Measurements from ENCODE around the gene VAV2. TPM values are rescaled to one million over a fixed set of nuclear protein-coding genes. Genes with fewer than 3 reads are reported as not detected.

The VAV2 gene
- total and polyA plus RNA-seq, 2 of the 4 experiments (the other 2 are of a cell fraction), result 10.8 to 13.4 TPM

GRCh38 chr9:133842721-133843227 is 149.3 kb downstream of the VAV2 start:
- Histone ChIP-seq H3K9ac (ENCODE audit: low read depth, low read length) (no peak overlapping the region), H3K23ac (ENCODE audit: low read depth, low read length) (no peak overlapping the region), H2BK20ac (ENCODE audit: low read depth, low read length) (no peak overlapping the region), H3K4me2 (ENCODE audit: low read depth, low read length) (no peak overlapping the region), H4K91ac (ENCODE audit: insufficient read depth, low read depth, low read length) (no peak overlapping the region), H3K4me3 (ENCODE audit: insufficient read depth, low read depth, low read length) (no peak overlapping the region), H3K27me3 (ENCODE audit: control insufficient read depth, insufficient read depth, low read length) (no peaks in the 10 kb centered on the region), H3K79me1 (ENCODE audit: low read depth in 1 of 2, low read length in 2 of 2) (peaks cover 21 to 78% of the 10 kb centered on the region in 2 experiments), H3K36me3 (ENCODE audit: control insufficient read depth, insufficient read depth, low read length) (no peaks in the 10 kb centered on the region), H3K9me3 (ENCODE audit: control insufficient read depth, insufficient read depth, low read length) (no peaks in the 10 kb centered on the region), H2AFZ (replicated peaks; ENCODE audit: low read length, poor library complexity) (no peak overlapping the region), H2BK5ac (ENCODE audit: low read depth, low read length, poor library complexity, severe bottlenecking) (no peak overlapping the region), H2BK15ac (ENCODE audit: low read depth, low read length) (no peak overlapping the region), H3K9me1 (ENCODE audit: insufficient read depth, low read length) (peaks cover 3% of the 10 kb centered on the region; the same call in 1 of the 2 replicates), H3K18ac (ENCODE audit: low read depth, low read length) (no peak overlapping the region), H3K14ac (replicated peaks; ENCODE audit: low read depth, low read length) (no peak overlapping the region), H2AK5ac (ENCODE audit: low read depth, low read length) (no peak overlapping the region), H4K5ac (ENCODE audit: low read depth, low read length) (no peak overlapping the region), H3K4me1 (ENCODE audit: control insufficient read depth, insufficient read depth, low read length) (peaks cover 6% of the 10 kb centered on the region), H3K4ac (ENCODE audit: low read depth, low read length) (no peak overlapping the region), H4K20me1 (ENCODE audit: insufficient read depth, low read length) (peaks cover 29% of the 10 kb centered on the region), H4K8ac (ENCODE audit: low read depth in 2 of 2, low read length in 2 of 2) (no peak overlapping the region), H3K27ac (ENCODE audit: insufficient read depth, low read length) (no peak overlapping the region), H2BK120ac (ENCODE audit: low read depth, low read length) (no peak overlapping the region), H3K56ac (ENCODE audit: extremely low read depth, insufficient read depth, low read length) (no peak overlapping the region), H2AK9ac (replicated peaks; ENCODE audit: low read depth, low read length, poor library complexity) (no peak overlapping the region)
- dilution Hi-C loops (cut with HindIII; ENCODE audit: low sequenced_read_pairs, unreplicated experiment), result no loop called here
- intact Hi-C loops (cut with micrococcal nuclease), result no loop called here
- in situ Hi-C loops (cut with MboI; ENCODE audit: low sequenced_read_pairs), result no loop called here
- TF ChIP-seq POLR2A (IDR thresholded peaks at IDR 0.05; ENCODE audit: low read depth, low read length) (no peak), SMC3 (IDR thresholded peaks at IDR 0.05; ENCODE audit: low read depth, low read length) (no peak), CTCF (conservative IDR thresholded peaks at IDR 0.05; ENCODE audit: low read depth, low read length) (no peak), CEBPB (IDR thresholded peaks at IDR 0.05; ENCODE audit: low read depth, low read length) (no peak), FOS (IDR thresholded peaks at IDR 0.05; ENCODE audit: low read depth, low read length) (no peak), ELK1 (IDR thresholded peaks at IDR 0.05; ENCODE audit: borderline replicate concordance, low read depth, low read length) (no peak), RCOR1 (IDR thresholded peaks at IDR 0.05; ENCODE audit: insufficient replicate concordance, low read length) (no peak), CHD1 (IDR thresholded peaks at IDR 0.05; ENCODE audit: low read depth, low read length) (no peak), RFX5 (IDR thresholded peaks at IDR 0.05; ENCODE audit: low read depth, low read length) (no peak), RAD21 (IDR thresholded peaks at IDR 0.05; ENCODE audit: low read length) (no peak), MAFK (IDR thresholded peaks at IDR 0.05; ENCODE audit: low read depth, low read length) (no peak), MXI1 (IDR thresholded peaks at IDR 0.05; ENCODE audit: borderline replicate concordance, low read depth, low read length) (no peak), NFE2L2 (IDR thresholded peaks at IDR 0.05; ENCODE audit: low read depth, low read length) (no peak), MAZ (IDR thresholded peaks at IDR 0.05; ENCODE audit: borderline replicate concordance, low read depth, low read length) (no peak), BHLHE40 (IDR thresholded peaks at IDR 0.05; ENCODE audit: low read depth, low read length) (no peak), USF2 (IDR thresholded peaks at IDR 0.05; ENCODE audit: low read depth, low read length) (no peak)
- ChIA-PET POLR2A (ENCODE audit: unreplicated experiment) (no interaction called here), CTCF (no interaction called here)
- ATAC-seq (ENCODE audit: low read depth) (no peak), DNase-seq (no peak)
- WGBS, 2 experiments (ENCODE audit: extremely low coverage in 2 of 2, insufficient read length in 1 of 2), result 94% methylated on average over 12 of the region's 23 CpGs; no CpG with 5 or more reads in 1 of the 2 experiments
- BruUV-seq (replicated peaks), result no TSS peak
